Stimulated activated CD8-positive, alpha-beta memory T cell treated with anti-CD3 and anti-CD28 coated beads, Interleukin-4, amount 100 ng/mL, for 24 hours (primary cell): ENCODE results near the gene LEAP2.
A peak's percentile ranks its signal among the peaks of the same experiment; 100 is the strongest.
"Not testable (repeated sequence)": the region's sequence is repeated elsewhere in the genome, so short reads cannot be mapped to it uniquely, and the experiment has no call there.

Experiments used
- DNase-seq: peaks from one replicate; pipeline ENCODE4 v3.0.0-alpha.2; 2020; ENCODE audit warnings: low read depth

LEAP2 gene

DNA sequence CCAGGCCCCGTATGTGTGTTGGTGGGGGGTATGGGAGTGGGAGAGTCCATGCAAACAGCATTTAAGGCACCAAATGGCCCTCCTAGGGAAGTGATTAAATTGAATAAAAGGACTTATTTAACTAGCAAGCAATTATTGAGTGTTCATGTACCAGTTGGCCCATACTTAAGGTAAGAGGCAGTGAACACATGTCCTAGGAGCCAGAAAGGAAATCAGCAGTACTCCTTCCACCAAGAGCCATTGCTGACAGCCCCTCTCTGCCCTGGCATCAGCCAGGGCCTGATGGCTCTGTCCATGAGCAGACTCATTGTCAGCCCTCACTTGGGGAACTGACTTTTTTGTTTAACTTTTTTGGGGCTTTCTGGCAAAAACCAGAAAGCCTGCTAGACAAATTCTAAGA, 32.6 kb upstream of the LEAP2 start:
- DNase-seq = no peak

DNA sequence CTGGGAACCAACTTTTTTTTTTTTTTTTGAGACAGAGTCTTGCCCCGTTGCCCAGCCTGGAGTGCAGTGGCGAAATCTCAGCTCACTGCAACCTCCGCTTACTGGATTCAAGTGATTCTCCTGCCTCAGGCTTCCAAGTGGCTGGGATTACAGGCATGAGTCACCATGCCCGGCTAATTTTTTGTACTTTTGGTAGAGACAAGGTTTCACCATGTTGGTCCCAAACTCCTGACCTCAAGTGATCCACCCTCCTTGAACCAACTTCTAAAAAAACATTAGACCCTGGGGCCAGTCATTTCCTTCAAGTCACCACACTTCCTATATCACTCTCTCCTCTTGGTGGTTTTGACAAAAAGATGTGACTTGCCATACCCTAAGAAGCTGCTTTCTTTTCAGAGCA, 32.2 kb upstream of the LEAP2 start:
- DNase-seq = no peak

DNA sequence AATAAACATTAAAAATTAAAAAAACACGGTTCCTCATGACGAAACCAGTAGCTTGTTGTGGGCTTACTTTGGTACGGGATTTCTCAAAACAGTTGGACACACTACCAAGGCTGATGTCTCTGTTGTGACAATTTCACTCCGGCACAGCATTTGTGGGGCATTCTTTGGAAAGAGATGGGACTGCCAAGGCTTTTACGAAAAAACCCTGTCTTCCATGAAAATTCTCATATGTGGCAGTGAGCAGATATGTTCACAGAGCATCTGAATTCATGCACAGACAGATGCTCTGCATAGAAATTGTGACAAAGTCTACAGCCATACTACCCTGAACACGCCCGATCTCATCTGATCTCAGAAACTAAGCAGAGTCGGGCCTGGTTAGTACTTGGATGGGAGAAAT, 25.2 kb upstream of the LEAP2 start:
- DNase-seq = no peak

DNA sequence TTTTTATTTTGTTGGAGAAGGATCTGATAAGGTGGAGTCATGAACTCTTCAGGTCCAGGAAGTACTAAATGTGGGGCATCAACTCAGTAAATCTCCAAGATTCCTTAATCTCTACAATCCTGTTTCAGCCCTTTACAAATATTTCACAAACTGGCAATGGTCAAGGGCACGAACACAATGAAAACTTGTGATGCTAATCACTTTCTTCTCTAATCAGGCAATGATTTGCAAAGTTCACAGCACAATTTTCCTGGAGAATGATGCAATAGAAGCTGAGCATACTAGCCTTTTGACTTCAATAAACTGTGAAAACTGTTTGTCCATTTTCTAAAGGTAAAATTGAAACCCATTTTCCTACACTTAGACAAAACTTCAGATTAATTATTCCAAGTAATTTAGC, 24.1 kb upstream of the LEAP2 start:
- DNase-seq = no peak

DNA sequence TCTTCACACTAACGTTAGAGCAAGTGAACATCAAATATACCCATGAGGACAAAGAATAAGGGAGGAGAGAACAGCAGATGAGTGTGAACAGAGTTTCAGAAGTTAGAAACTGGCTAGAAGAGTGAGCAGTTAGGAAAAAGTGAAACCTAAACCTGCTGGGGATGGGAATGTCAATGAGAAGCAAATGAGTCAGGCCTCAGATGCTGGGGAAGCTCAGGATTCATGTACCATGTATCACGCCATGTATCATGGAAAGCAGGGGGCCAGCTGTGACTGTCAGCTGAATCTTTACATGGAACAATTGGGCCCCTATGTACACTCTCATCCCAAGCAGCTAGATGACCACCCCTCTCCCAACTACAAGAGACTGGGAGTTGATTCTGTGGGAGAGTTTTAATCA, 23.4 kb upstream of the LEAP2 start:
- DNase-seq = no peak

DNA sequence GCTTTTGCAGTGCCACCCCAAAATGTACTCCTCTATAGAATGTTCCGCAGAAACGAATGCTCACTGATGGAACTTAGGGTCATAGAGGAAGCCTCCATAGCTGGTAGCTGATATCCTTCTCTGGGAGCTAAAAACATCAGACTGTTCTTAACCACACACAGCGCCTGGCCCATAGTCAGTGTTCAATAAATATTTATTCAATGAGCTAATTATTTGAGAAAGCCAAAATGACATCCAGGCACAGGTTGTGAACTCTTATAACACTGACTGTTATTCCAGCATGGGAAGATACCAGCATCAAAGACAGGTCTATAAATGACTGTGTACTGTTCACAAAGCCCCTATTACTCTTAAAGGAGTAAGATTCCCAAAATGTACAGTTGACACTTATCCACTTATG, 20.1 kb upstream of the LEAP2 start:
- DNase-seq = no peak

DNA sequence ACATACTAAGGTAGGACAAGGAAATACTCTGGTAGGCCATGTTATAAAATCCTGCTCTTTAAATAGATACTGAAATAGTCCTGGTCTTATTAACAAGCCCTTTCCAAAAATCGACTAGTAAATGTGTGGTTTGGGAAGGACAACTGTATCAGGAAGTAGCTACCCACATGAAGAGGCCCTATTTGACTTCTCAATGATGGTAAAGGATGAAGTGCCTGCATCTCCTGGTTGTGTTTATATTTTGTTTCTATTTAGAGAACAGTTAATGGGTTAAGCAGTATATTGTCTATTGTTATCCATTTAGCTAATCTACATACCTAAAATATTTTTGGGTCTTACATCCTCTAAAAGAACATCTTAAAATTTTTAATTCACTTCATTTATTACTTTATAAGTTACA, 19.7 kb upstream of the LEAP2 start:
- no peak for DNase-seq

DNA sequence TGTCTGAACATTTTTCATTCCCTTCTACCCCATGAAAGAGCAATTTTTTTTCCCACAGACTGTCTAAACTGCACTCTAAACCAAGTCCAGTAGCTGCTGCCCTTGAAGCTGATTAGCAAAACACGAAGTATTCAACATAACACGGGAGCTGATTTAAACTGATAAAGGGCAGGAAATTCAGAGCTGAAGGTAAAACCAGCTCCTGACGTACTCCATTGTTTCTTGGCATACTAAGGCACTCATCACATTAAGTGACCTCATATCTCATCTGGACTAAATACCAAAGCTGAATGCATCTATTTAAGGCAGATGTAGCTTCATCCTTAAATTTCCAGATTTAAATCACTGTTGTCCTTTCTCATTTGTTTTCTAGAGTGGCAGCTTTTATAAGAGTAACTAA, 19.2 kb upstream of the LEAP2 start:
- DNase-seq = no peak

DNA sequence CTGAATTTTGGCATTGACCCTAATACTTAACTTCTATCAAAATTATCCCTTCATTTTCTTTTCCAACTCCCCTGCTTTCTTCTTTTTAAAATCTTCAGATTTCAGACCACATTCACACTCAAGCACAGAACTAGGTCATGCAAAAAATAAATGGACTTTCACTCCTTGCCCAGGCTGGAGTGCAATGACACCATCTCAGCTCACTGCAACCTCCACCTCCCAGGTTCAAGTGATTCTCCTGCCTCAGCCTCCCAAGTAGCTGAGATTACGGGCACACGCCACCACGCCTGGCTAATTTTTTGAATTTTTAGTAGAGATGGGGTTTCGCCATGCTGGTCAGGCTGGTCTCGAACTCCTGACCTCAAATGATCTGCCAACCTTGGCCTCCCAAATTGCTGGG, 18.5 kb upstream of the LEAP2 start:
- not testable (repeated sequence) for DNase-seq

DNA sequence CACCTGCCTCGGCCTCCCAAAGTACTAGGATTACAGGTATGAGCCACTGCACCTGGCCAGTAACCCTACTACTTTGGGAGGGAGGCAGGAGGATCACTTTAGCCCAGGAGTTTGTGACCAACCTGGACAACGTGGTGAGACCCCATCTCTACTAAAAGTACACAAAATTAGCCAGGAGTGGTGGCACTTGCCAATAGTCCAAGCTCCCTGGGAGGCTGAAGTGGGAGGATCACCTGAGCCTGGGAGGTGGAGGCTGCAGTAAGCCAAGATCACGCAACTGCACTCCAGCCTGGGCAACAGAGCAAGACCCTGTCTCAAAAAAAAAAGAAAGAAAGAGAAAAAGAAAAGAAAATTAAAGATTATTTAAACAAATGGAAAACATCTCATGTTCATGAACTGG, 17.5 kb upstream of the LEAP2 start:
- DNase-seq = no peak

DNA sequence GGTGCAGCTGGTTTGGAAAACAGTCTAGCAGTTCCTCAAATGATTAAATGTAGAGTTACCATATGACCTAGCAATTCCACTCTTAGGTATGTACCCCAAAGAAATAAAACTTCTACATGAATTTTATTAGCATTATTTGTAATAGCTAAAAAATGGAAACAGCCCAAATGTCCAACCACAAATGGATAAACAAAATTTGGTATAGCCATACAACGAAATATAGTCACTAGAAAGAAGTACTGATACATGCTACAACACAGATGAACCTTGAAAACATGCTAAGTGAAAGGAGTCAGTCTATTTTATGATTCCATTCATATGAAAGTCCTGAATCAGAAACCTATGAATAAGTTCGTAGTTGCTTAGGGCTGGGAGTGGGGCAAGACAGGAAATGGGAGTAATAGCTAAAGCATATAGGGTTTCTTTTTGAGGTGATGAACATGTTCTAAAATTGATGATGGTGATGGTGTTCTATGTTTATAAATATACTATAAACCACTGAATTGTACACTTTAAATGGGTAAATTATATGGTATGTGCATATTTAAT, 13.5 kb upstream of the LEAP2 start:
- no peak for DNase-seq

DNA sequence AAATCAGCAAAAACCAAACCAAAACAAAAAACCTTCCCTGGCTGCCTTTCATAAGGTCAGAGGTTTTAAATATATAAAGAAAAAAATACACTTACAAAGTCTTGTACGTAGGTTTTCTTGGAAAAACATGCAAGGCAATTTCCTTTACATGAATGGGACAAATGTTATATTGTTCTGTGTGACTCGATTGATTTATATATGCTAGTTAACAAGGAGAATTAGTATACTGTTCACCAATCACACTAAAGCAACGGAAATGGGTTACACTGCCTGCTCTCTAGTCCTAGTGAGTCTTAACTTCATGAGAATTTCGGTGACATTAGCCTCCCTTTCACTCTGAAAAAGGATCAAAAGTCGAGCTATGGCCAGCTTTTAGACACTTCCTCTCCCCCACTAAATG, 12.7 kb upstream of the LEAP2 start:
- no peak for DNase-seq

DNA sequence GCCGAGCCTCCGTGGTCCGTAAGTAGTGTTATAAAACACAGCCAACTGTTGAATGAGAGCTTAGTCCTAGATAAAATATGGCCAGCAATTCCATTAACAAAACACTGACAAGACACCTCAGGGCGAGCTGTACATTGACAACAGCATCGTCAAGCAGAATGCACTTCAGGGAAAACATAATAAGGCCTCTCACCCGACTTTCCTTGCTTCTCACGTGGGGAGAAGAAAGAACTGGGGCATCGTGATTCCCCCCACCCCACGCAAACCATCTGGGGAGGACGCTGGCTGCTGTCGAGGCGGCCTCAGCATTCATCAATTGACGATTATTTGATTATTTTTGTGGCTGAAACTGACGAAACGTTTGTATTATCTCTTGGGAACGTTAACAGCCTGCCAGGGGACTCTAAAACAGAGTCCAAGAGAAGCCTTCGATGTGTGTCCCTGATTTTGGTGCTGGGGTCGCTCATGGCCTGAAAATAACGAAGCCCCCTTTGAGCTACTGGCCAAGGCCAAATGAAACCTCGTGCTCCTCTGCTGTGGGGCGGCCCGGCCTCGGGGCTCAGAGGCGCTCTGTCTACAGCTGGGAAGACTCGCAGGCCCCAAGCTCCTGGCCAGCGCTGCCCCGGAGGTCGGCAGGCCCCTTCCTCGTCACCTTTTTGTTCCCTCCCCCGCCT, 7.7 kb upstream of the LEAP2 start:
- DNase-seq = no peak

DNA sequence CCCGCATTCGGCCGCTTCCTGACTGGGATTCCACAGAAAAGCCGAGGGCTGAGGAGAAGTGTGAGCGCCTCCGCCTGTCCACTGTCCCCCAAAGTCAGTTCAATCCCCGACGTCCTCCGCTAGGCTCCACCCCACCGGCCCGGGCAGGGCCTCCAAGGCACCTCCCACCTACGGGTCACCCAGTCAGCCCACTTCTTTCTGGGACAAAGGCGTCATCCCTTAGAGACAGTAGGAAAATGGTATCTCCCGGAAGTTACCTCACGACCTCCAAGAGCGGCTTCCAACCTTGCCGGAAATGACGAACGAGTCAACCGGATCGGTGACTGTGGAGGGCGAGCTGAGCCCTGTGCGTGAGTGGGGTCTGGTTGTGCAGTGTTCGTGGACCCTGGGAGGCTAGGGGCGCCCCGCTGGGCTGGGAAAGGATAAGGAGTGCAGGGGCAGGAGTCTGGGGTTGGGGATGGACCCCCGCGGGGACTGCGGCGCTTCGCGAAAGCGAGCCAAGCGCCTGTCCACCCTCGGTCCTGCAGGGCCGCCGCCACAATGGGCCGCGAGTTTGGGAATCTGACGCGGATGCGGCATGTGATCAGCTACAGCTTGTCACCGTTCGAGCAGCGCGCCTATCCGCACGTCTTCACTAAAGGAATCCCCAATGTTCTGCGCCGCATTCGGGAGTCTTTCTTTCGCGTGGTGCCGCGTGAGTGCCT, 7.0 kb upstream of the LEAP2 start, which contains the start of the genes GDF9 and UQCRQ:
TSS of gene GDF9 (minus strand) at position 128 of the 704 bp plus-strand sequence. CDS start 1,936 bp downstream, outside the sequence.
TSS of gene UQCRQ (plus strand) at position 301 of the 704 bp plus-strand sequence. CDS start at position 541, 240 bp downstream.
- DNase-seq = peak; percentile 79

DNA sequence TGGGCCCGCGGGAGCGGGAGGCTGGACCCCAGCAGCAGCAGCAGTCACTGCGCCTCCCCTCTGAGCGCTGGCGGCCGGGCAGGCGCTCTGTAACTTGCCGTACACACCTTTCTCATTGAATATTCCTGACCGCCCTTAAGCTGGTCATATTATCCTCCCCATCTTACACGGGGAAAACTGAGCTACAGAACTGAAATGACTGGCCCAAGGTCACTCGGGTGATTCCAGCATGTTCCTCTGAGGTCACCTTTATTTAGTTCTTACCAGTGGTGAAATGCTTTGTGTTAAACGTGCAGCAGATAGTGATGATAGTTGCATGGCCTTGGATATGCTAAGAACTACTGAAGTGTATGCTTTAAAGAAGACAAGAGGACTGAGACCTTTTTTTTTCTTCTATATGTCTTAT, 6.4 kb upstream of the LEAP2 start:
- DNase-seq = no peak

DNA sequence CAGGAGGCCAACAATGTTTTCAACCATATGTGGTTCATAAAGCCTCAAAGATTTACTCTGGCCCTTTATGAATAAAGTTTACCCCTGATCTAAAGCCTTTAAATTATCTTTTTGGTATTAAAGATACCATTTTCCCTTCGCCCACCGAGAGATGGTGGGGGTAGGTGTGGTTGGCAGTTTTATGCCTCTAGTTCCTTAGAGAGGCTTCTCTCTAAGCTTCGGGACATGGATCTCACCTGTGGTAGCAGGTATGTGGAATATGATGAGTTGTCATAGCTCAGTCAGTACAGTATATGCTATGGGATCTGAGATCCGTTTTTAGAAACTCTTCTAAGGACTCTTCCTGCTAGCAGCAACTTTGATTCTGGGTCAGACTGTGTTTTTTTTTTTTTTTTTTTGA, 4.7 kb upstream of the LEAP2 start:
- DNase-seq = no peak

DNA sequence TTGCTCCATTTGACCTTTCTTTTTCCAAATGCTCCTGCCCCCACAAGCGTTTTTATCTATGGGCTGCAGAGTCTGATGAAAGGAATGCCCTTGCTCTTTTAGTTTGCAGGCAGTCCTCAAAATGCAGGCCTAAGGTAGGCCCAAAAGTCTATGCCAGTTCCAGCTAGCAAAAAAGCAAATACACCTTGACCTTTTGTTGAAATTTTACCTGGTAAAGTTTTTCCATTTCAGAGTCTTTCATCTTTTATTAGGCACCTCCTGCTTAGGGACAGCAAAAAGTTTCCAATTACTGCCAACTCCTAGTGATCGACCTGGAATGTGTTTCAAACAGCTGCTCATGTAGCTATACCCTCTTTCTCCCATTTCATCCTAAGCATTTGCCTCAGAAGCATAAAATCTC, 2.7 kb upstream of the LEAP2 start:
- DNase-seq = no peak

DNA sequence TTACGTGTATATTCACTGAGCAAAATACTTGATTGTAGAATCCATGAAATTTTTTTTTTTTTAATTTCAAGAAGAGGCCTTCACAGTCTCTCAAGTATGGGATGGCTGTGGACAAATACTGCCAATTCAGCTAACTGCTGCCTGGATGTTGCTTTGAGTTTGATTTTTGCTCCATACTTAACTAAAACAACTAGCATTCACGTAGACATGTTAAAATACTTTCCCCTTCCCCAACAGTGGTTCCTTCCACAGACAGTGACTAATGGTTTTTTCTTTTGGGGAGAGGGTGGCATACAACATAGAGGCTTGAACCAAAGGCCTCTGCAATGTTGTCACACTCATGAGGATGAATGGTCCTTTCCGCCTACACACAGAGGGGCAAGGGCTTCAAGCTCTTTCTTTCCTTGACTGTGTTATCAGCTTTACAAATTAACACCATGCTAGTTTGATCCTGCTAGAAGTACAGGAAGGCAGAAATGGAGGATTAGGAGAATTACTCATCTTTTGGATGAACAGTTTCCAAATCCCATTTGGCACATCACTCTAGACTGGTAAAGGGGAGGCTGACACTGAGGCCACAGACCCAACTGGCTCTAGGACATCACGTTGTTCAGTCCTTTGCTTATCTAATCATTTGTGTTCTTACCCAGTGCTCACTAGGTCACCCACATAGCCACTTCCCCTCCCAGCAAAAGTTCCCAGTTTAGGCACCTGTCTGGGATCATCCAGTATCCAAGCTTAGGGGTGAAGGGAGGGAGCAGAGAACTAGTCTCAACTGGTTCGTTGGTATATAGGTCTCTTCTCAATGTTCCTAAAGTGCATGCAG, 1.8 kb upstream of the LEAP2 start:
- DNase-seq = no peak

DNA sequence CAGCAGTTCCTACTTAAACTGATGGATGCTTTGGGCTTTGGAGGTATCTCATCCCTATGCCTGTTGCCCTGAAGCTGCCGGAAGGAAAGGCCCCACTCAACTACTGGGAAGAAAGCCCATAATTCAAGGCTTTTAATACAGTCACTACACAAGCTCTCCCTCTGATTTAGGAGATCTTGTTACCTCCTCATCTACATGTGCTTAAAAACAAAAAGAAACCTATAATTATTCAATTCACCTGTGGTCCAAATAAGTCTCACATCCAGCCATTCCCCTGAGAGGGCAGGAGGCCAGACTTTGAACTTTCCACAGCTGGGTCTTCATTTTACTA, 715 bp upstream of the LEAP2 start:
- no peak for DNase-seq

DNA sequence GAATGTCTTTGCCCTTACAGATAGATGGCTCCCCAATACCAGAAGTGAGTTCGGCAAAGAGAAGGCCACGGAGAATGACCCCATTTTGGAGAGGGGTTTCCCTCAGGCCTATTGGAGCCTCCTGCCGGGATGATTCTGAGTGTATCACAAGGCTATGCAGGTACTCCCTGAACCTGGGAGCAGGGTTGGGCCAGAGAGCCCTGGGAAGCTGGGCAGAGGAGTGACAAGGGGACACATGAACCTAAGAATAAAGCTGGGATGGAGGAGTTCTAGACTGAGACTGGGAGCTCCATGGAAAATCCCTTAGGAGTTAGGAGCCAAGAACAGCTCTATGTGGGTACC, 433 bp downstream of the LEAP2 start:
- DNase-seq = no peak

DNA sequence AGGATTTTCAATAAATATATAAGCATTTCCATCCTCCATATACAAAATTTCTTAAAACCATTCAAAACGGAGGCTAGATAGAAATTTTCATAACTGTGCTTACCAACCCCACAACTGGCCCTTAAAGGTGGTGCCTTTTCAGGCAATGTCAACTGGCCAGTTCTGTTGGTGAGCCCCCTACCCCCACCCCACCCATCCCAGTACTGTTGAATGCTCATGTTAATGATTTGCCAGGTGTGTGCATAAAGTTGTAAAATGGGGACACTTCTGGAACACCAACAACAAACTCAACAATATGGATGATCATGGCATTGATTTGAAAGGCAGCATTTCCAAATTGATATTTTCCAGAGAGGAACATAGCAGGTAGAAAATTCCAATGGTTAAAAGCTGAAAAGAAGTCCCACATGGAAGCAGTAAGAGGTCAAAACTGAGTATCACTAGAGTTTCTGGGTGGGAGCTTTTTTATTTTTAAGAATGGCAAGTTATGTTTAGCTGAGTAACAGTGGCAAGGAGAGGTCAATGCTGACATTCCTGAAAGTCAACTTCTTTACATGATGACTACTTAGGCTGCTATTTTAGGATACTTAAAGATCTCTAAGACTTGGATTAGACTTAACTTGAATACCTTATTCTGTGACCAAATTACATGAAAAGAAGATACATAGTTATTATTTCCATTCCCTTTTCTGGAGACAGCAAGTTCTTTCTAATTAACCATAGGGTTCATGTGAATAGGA, 2.7 kb downstream of the LEAP2 start:
- no peak for DNase-seq

DNA sequence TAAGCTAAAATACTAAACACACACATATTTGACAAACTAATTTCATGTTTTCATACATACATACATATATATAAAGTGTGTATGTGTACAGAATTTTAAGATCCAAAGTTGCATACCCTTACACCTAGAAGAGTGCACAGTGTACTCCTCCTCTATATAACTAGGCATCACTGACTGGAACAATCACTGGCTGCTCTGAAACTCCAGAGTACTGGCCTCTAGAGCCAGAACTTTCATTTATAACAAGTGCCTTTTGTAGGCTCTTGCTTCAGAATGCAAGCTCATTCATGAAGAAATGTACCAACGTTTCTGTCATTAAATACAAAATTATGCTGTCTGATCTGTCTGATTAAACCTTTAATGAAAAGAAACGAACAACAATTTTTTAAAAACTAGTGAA, 4.0 kb downstream of the LEAP2 start:
- DNase-seq = no peak
